ENCODE results near the gene TMEM139. TPM values are rescaled to one million over a fixed set of nuclear protein-coding genes. Genes with fewer than 3 reads are reported as not detected.

Gene TMEM139
- total and polyA plus RNA-seq, 10 of the 15 experiments (the other 5 are each of a cell fraction or from before 2014, with no cell fraction given), result 0.31 TPM; not detected in 9

DNA sequence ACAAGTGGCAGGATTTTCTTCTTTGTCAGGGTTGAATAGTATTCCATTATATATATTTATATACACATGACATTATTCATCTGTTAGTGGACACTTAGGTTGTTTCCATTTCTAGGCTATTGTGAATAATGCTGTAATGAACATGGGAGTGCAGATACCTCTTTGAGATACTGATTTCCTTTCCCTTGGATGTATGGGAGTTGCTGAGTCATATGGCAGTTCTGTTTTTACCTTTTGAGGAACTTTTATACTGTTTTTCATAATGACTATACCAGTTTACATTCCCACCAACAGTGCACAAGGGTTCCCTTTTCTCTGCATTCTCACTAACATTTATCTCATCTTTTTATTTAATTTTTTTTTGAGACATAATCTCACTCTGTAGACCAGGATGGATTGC, 29.4 kb downstream of the TMEM139 start (continued):
- TF ChIP-seq, protein P1, sequence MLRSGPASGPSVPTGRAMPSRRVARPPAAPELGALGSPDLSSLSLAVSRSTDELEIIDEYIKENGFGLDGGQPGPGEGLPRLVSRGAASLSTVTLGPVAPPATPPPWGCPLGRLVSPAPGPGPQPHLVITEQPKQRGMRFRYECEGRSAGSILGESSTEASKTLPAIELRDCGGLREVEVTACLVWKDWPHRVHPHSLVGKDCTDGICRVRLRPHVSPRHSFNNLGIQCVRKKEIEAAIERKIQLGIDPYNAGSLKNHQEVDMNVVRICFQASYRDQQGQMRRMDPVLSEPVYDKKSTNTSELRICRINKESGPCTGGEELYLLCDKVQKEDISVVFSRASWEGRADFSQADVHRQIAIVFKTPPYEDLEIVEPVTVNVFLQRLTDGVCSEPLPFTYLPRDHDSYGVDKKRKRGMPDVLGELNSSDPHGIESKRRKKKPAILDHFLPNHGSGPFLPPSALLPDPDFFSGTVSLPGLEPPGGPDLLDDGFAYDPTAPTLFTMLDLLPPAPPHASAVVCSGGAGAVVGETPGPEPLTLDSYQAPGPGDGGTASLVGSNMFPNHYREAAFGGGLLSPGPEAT (IDR thresholded peaks at IDR 0.05; ENCODE audit: low read depth), result no peak
- TF ChIP-seq E2F8 (IDR thresholded peaks at IDR 0.05; ENCODE audit: low read depth, partially characterized antibody) (no peak), CHD2 (IDR thresholded peaks at IDR 0.05; ENCODE audit: borderline replicate concordance, low read depth, low read length) (no peak)

DNA sequence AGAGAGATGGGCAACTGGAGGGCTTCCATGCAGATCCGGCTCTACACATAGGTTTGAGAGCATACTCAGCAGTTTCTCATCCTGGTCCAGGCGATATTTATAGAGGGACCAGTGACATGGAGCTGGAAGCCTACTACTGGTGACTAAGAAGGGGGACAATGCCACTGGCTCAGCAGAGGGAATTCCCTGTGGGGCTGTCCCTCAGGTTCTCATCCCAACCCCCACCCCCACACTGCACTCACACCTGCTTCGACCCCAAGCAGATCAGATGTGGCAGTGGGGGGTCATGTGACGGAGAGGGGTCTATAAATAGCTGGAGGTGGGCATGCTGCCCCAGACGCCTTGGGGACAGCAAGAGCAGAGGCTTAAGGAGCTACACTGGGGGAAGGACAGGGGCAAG, 31.0 kb downstream of the TMEM139 start, which contains the start of gene CLCN1:
CLCN1 (plus strand) TSS at position 336 of the 400 bp plus-strand sequence. CDS start 102 bp downstream, outside the sequence.
- Histone ChIP-seq H3K4me2 (ENCODE audit: control insufficient read depth, insufficient read depth) (no peak within 1 kb of the TSS), H3K9me3 (replicated peaks; ENCODE audit: control insufficient read depth, insufficient read depth, low read length) (no peaks in the 10 kb centered on the region; the same call in 2 of the 3 replicates), H3K27ac (ENCODE audit: control insufficient read depth, insufficient read depth) (no peak within 1 kb of the TSS), H4K20me1 (ENCODE audit: control insufficient read depth, insufficient read depth) (no peaks in the 10 kb centered on the region), H3K4me1 (ENCODE audit: control insufficient read depth, insufficient read depth, low read length) (peaks cover 11% of the 10 kb centered on the region; the same call in 1 of the 2 replicates), H3K27me3 (replicated peaks in 1 of 2; ENCODE audit: control insufficient read depth in 2 of 2, insufficient read depth in 2 of 2, low read length in 1 of 2) (no peaks in the 10 kb centered on the region), H3K4me3 (no peak within 1 kb of the TSS), H3K36me3 (ENCODE audit: control insufficient read depth in 2 of 2, insufficient read depth in 2 of 2, low read length in 1 of 2) (no peaks in the 10 kb centered on the region), H3K9ac (ENCODE audit: control insufficient read depth, insufficient read depth, low read length) (no peak within 1 kb of the TSS), H3K79me2 (ENCODE audit: control insufficient read depth, insufficient read depth, low read length) (no peaks in the 10 kb centered on the region), H2AFZ (ENCODE audit: control insufficient read depth, low read depth, low read length) (no peak within 1 kb of the TSS)
- DNase-seq (ENCODE audit: low read depth, low spot score), result no peak
- no TSS peak for BruUV-seq (replicated peaks)
- ChIA-PET POLR2A (no interaction called here), SMC1A (ENCODE audit: uncharacterized antibody, unreplicated experiment) (no interaction called here), CTCF (interaction anchor here (1.7 to 2.3 kb wide), 2 partner anchors 16 to 75 kb away, joined by 3 to 6 read pairs; no protein-coding TSS in a partner anchor), RAD21 (ENCODE audit: unreplicated experiment) (no interaction called here)
- in situ Hi-C loops (cut with MboI) (no loop called here), intact Hi-C loops (cut with micrococcal nuclease; ENCODE audit: unreplicated experiment) (no loop called here)
- WGBS (ENCODE audit: insufficient coverage, insufficient replicate concordance, low lambda C conversion rate, missing lambda C conversion rate), result 27% methylated on average over 5 of the region's 5 CpGs
- TF ChIP-seq RBBP5 (conservative IDR thresholded peaks at IDR 0.05) (no peak), BACH1 (IDR thresholded peaks at IDR 0.05; ENCODE audit: borderline replicate concordance) (no peak), ZNF217 (IDR thresholded peaks at IDR 0.05) (no peak), SPI1 (IDR thresholded peaks at IDR 0.05; ENCODE audit: borderline replicate concordance, insufficient read depth, low read depth, low read length) (no peak), SUPT20H (IDR thresholded peaks at IDR 0.05; ENCODE audit: borderline replicate concordance, control insufficient read depth, low read depth, low read length) (no peak)
- no peak for FAIRE-seq
- no peak for ATAC-seq

All from GM12878 (cell line).